ENCODE results near the gene KRABD2.

DNA sequence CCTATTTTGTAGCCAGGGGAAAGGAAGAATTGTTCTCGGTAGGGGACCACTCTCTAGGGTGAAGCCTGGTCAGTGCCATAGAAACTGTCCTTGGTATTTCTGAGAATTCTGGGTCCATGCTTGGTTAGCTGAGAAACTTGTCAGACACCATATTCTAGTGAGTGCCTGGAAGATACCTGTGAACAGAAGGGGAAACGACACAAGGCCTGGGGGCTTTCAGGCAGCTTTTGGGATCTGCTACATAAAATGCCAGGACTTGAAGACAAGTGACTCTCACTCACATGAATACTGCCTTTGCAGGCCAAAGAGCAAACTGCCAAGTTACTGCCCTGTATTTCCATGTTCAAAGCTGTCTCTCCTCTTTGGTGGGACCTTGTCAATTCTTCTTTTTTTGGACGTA, 18.6 kb downstream of the KRABD2 start:
- TF ChIP-seq EZH2phosphoT487 (IDR thresholded peaks at IDR 0.05; ENCODE audit: insufficient read depth, low read depth) = no peak
- TF ChIP-seq EZH2 (IDR thresholded peaks at IDR 0.05; ENCODE audit: insufficient read depth, poor library complexity, severe bottlenecking) = no peak
